Upper lobe of right lung (tissue), 1 donor: ENCODE measurements around the gene EBLN1. TPM values are rescaled to one million over a fixed set of nuclear protein-coding genes. Genes with fewer than 3 reads are reported as not detected.

ENCODE experiments used
- ATAC-seq: fragments of 200-7000 bp; cut with Tn5 transposase; one replicate; pipeline ENCODE4 v1.9.1; 2020; ENCODE audit warnings: mild to moderate bottlenecking, moderate library complexity
- DNase-seq: peaks from one replicate; pipeline ENCODE4 v3.0.0-alpha.2; 2020
- H3K27ac ChIP-seq: fragments of 200-600 bp; one replicate; pipeline ENCODE4 v1.8.0; 2022
- H3K27me3 ChIP-seq: fragments of 200-600 bp; one replicate; pipeline ENCODE4 v1.8.0; 2022; ENCODE audit warnings: mild to moderate bottlenecking
- H3K36me3 ChIP-seq: fragments of 200-600 bp; one replicate; pipeline ENCODE4 v1.8.0; 2022
- H3K4me1 ChIP-seq: fragments of 200-600 bp; one replicate; pipeline ENCODE4 v1.8.0; 2022
- H3K4me3 ChIP-seq: fragments of 200-600 bp; one replicate; pipeline ENCODE4 v1.8.0; 2022; ENCODE audit warnings: mild to moderate bottlenecking
- H3K9me3 ChIP-seq: fragments of 200-600 bp; one replicate; pipeline ENCODE4 v1.8.0; 2022
- intact Hi-C: fragments of 100-400 bp; cut with DNase I; formaldehyde crosslinking; loops from one replicate; pipeline ENCODE4 v1.11.0; 2022
- total RNA-seq: library from RNA; stranded (reverse); fragmentation: NEBNext Ultra II Directional; extraction: Animal tissue kit (Norgen Biotek cat#: 25700); gene quantifications from one replicate; pipeline ENCODE4 v1.2.1, GENCODE V29; 2021
- TF ChIP-seq, protein P1 (sequence below): fragments of 200-600 bp; IDR thresholded peaks from one replicate; pipeline ENCODE4 v1.8.0; 2022; ENCODE audit warnings: antibody characterized with exemption
- donor health status: DM: no; HTN: yes; CAD: no; lungs with severe emphysema.

Gene EBLN1
- total RNA-seq, 1 donor from 2014 or later: not detected

- no peak overlapping the region for H3K4me3 ChIP-seq
- no peaks in the 10 kb centered on the region for H3K9me3 ChIP-seq
- no peak overlapping the region for H3K27ac ChIP-seq
- intact Hi-C loops: no loop called here
- ATAC-seq (no peak), DNase-seq (no peak)
- H3K36me3 ChIP-seq: no peaks in the 10 kb centered on the region
- peaks cover under 1% of the 10 kb centered on the region for H3K27me3 ChIP-seq
- H3K4me1 ChIP-seq: no peaks in the 10 kb centered on the region
- TF ChIP-seq, protein P1, sequence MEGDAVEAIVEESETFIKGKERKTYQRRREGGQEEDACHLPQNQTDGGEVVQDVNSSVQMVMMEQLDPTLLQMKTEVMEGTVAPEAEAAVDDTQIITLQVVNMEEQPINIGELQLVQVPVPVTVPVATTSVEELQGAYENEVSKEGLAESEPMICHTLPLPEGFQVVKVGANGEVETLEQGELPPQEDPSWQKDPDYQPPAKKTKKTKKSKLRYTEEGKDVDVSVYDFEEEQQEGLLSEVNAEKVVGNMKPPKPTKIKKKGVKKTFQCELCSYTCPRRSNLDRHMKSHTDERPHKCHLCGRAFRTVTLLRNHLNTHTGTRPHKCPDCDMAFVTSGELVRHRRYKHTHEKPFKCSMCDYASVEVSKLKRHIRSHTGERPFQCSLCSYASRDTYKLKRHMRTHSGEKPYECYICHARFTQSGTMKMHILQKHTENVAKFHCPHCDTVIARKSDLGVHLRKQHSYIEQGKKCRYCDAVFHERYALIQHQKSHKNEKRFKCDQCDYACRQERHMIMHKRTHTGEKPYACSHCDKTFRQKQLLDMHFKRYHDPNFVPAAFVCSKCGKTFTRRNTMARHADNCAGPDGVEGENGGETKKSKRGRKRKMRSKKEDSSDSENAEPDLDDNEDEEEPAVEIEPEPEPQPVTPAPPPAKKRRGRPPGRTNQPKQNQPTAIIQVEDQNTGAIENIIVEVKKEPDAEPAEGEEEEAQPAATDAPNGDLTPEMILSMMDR: no peak
Observed at GRCh38 chr10:22231260-22231659, 13.4 kb upstream of the EBLN1 start.

- H3K27me3 ChIP-seq: no peaks in the 10 kb centered on the region
- H3K4me3 ChIP-seq: peak overlapping the region; percentile 74
- peak overlapping the region; percentile 26 for H3K27ac ChIP-seq
- H3K4me1 ChIP-seq: no peaks in the 10 kb centered on the region
- intact Hi-C loops: no loop called here
- no peaks in the 10 kb centered on the region for H3K9me3 ChIP-seq
- ATAC-seq (peak; percentile 14), DNase-seq (no peak)
- TF ChIP-seq, protein P1: no peak
- H3K36me3 ChIP-seq: no peaks in the 10 kb centered on the region
Observed at GRCh38 chr10:22230158-22230833, 12.5 kb upstream of the EBLN1 start.

DNA sequence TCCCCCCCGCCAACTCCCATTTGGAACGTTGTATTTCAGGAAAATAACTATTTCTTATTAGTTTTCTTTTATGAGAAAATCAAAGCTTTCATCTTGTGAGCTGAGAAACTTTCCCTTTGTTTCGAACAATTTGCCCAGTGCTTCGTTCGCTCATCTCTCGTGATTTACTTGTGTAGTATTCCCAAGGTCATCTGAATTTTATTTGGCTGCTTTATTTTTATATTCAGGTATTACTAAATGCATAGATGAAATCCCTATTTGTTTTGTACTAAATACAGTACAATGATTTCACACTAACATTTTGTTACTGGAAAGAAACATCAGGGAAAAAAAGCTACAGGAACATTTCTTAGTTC is 12.0 kb upstream of the EBLN1 start:
- intact Hi-C loops: loop anchor here (10.0 kb wide), 1 partner anchor 215 kb away; no protein-coding TSS in a partner anchor
- ATAC-seq: no peak
- H3K27ac ChIP-seq: no peak overlapping the region
- H3K9me3 ChIP-seq: no peaks in the 10 kb centered on the region
- DNase-seq: no peak
- H3K36me3 ChIP-seq: no peaks in the 10 kb centered on the region
- H3K4me1 ChIP-seq: no peaks in the 10 kb centered on the region
- TF ChIP-seq, protein P1: no peak
- H3K27me3 ChIP-seq: no peaks in the 10 kb centered on the region
- H3K4me3 ChIP-seq: peak overlapping the region; percentile 74

DNA sequence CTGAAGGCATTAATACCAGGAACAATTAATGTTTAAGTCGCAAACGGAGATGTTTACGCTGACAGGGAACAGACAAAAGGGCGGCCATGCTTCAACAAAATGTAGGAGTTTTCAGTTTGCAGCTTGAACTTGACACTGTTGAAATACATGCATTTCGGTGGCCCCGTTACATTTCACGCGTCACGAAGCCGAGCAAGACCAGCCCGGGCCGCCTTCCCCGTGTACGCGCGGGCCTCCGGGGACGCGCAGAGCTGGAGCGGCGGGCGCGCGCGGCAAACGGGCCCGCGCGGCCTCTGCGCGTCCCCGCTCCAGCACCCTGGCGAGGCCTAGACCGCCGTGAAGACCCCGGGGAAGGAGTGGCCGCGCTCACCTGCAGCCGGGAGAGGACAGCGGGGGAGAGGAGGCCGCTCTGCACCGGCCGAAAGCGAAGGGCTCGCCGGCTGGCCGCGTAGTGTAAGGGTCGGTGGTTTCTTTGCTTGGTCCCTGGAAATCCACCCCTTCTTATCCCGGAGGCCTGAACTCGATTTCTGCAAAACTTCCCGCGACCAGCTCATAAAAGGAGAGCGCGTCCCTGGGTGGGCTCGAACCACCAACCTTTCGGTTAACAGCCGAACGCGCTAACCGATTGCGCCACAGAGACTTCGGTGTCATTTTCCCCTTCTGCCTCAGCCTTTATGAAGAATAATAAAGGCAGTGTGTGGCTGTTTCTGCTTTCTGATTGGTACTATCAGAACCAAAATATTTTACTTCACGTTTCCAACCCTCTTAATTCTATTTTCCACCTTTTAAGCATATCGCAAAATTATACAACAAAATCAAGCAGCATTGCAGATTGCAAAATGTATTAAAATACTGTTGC is 11.4 kb upstream of the EBLN1 start:
- intact Hi-C loops: loop anchor here (10.0 kb wide), 1 partner anchor 214 kb away; no protein-coding TSS in a partner anchor
- DNase-seq: peak; percentile 91

DNA sequence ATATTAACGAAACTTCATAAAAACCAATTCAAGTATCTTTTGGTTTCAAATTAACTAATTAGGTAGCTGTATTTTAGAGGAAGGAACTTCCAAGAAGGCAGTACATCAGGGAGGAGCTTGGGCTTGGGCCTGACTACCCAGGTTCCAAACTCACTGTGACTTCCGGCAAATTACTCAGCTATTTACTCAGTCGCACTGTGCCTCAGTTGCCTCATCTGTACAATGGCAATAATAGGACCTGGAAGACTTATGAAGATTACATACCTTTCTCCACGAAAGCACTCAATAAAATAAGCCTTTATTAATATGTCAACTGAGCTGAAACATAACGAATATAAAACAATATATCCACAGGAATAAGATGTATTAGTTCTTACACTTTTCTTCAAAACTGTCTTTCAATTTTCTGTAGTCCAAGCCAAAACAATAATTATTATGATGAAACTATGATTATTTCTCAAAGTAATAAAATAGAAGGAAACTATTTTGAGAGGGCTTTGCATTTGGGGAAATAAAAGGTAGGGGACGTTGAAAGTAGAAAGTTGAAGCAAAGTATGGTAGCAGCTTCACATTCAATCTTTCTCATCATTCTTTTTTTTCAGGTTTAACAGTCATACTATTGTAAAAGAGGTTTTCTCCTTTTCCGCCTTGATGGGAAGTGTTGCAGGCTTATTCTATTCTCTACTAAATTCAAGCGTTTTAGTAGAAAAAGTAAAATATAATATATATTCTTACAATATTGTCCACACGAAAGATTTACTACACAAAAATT is 10.5 kb upstream of the EBLN1 start:
- H3K27me3 ChIP-seq: no peaks in the 10 kb centered on the region
- intact Hi-C loops: loop anchor here (10.0 kb wide), 1 partner anchor 214 kb away; no protein-coding TSS in a partner anchor
- H3K4me3 ChIP-seq: peak overlapping the region; percentile 74
- peak overlapping the region; percentile 93 for H3K27ac ChIP-seq
- no peaks in the 10 kb centered on the region for H3K36me3 ChIP-seq
- no peaks in the 10 kb centered on the region for H3K4me1 ChIP-seq
- TF ChIP-seq, protein P1: no peak
- DNase-seq: no peak
- ATAC-seq: no peak
- no peaks in the 10 kb centered on the region for H3K9me3 ChIP-seq

More for the DNA sequence above, 11.4 kb upstream of the EBLN1 start:
- peak overlapping the region; percentile 74 for H3K4me3 ChIP-seq
- no peaks in the 10 kb centered on the region for H3K27me3 ChIP-seq
- peak; percentile 99 for ATAC-seq
- no peaks in the 10 kb centered on the region for H3K36me3 ChIP-seq
- H3K4me1 ChIP-seq: no peaks in the 10 kb centered on the region
- H3K9me3 ChIP-seq: no peaks in the 10 kb centered on the region
- H3K27ac ChIP-seq: peak overlapping the region; percentile 93
- TF ChIP-seq, protein P1: no peak
